OCI-LY3 (cell line): ENCODE results near the gene ERP29.

Experiments
- H2AFZ ChIP-seq: fragments of 200-600, 300-600 bp; shearing (Covaris generic); 2 replicates; pipeline ENCODE4 v1.6.0; 2014; ENCODE audit warnings: antibody characterized with exemption, low read depth, low read length
- H3K27ac ChIP-seq: fragments of 200-600, 300-600 bp; sonication (generic); 2 replicates; pipeline ENCODE4 v1.5.1; 2014; ENCODE audit warnings: mild to moderate bottlenecking, low read length, moderate library complexity, mixed read lengths
- H3K27me3 ChIP-seq: fragments of 200-600, 300-600 bp; sonication (generic); 2 replicates; pipeline ENCODE4 v1.6.1; 2014; ENCODE audit warnings: low read depth, low read length, mixed read lengths
- H3K36me3 ChIP-seq: fragments of 200-600, 300-600 bp; sonication (generic); replicated peaks from 2 replicates; pipeline ENCODE3; 2014; ENCODE audit warnings: low read depth, low read length, mixed read lengths
- H3K4me1 ChIP-seq: fragments of 300-600, 200-600 bp; sonication (generic); 2 replicates; pipeline ENCODE4 v1.6.1; 2014; ENCODE audit warnings: low read length, mixed read lengths
- H3K4me2 ChIP-seq: fragments of 200-600, 300-600 bp; sonication (generic); 2 replicates; pipeline ENCODE4 v1.6.1; 2014; ENCODE audit warnings: low read length, mixed read lengths
- H3K4me3 ChIP-seq: fragments of 300-600, 200-600 bp; sonication (generic); 2 replicates; pipeline ENCODE4 v1.5.1; 2014; ENCODE audit warnings: antibody characterized with exemption, mild to moderate bottlenecking, low read length, moderate library complexity
- H3K79me2 ChIP-seq: fragments of 300-600, 200-600 bp; shearing (Covaris generic); 2 replicates; pipeline ENCODE4 v1.6.1; 2014; ENCODE audit warnings: mild to moderate bottlenecking, low read length, mixed read lengths
- H3K9ac ChIP-seq: fragments of 300-600, 200-600 bp; shearing (Covaris generic); 2 replicates; pipeline ENCODE4 v1.6.0; 2014; ENCODE audit warnings: mild to moderate bottlenecking, low read length, moderate library complexity
- H3K9me3 ChIP-seq: fragments of 200-600, 300-600 bp; shearing (Covaris generic); 2 replicates; pipeline ENCODE4 v1.6.1; 2014; ENCODE audit warnings: low read length, mixed read lengths; ENCODE audit not compliant: insufficient read depth
- H4K20me1 ChIP-seq: fragments of 200-600, 300-600 bp; sonication (generic); 2 replicates; pipeline ENCODE4 v1.6.1; 2016; ENCODE audit warnings: low read length, mixed read lengths; ENCODE audit not compliant: insufficient read depth
- CTCF ChIP-seq: fragments of 200-600, 300-600 bp; sonication (generic); IDR thresholded peaks from 2 replicates; pipeline ENCODE4 v1.5.1; 2014; ENCODE audit warnings: antibody characterized with exemption, low read length, low read depth
- EZH2phosphoT487 ChIP-seq: fragments of 200-600 bp; shearing (Covaris generic); IDR thresholded peaks from 2 replicates; pipeline ENCODE4 v1.6.1; 2018; ENCODE audit warnings: antibody characterized with exemption, mixed run types, low read depth

ERP29 gene

GRCh38 chr12:112066566-112066965 lies 53.3 kb downstream of the ERP29 start:
- H3K4me3 ChIP-seq: no peak overlapping the region
- H3K27ac ChIP-seq: peak overlapping the region; percentile 7; the same call in 1 of the 2 replicates
- no peaks in the 10 kb centered on the region for H4K20me1 ChIP-seq
- no peak overlapping the region for H2AFZ ChIP-seq
- no peaks in the 10 kb centered on the region for H3K4me1 ChIP-seq
- H3K9me3 ChIP-seq: no peaks in the 10 kb centered on the region
- H3K79me2 ChIP-seq: peaks cover 30% of the 10 kb centered on the region
- H3K36me3 ChIP-seq: peaks cover 56% of the 10 kb centered on the region
- no peak overlapping the region for H3K9ac ChIP-seq
- no peaks in the 10 kb centered on the region for H3K27me3 ChIP-seq
- TF ChIP-seq CTCF: no peak
- no peak for TF ChIP-seq EZH2phosphoT487
- H3K4me2 ChIP-seq: no peak overlapping the region
